Measurements from ENCODE around the gene KY.

GRCh38 chr3:134636406-134636805 lies 14.4 kb downstream of the KY start:
- TF ChIP-seq POLR2AphosphoS5 (IDR thresholded peaks at IDR 0.05; ENCODE audit: low read depth, low read length) (no peak), TAF1 (IDR thresholded peaks at IDR 0.05; ENCODE audit: borderline replicate concordance, insufficient read depth, low read length) (no peak), FOXP2 (optimal IDR thresholded peaks at IDR 0.05; ENCODE audit: borderline replicate concordance, extremely low read depth, extremely low read length, insufficient read depth) (no peak), SIN3A (IDR thresholded peaks at IDR 0.05; ENCODE audit: borderline replicate concordance, insufficient read depth, low read length) (no peak), REST (IDR thresholded peaks at IDR 0.05; ENCODE audit: insufficient read depth in 1 of 2, low read depth in 2 of 2, low read length in 2 of 2) (no peak)
